ENCODE results near the gene CCDC92. TPM values are rescaled to one million over a fixed set of nuclear protein-coding genes. Genes with fewer than 3 reads are reported as not detected.

The CCDC92 gene
- total RNA-seq, 1 donor = 8.2 TPM

DNA sequence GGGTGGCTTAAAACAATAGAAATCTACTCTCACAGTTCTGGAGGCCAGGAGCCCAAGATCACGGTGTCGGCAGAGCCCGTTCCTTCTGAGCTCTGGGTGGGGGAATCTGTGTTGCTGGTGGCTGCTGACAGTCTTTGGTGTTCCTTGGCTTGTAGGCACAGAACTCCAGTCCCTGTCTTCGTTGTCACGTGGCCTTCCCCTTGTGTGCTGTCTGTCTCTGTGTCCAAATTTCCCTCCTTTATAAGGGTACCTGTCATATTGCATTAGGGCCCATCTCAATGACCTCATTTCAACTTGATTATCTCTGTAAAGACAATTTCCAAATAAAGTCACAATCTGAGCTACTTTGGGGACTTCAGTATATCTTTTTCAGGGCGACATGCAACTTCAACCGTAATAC is 81.6 kb downstream of the CCDC92 start:
- DNase-seq (ENCODE audit: low read depth) = no peak
- TF ChIP-seq, protein P1, sequence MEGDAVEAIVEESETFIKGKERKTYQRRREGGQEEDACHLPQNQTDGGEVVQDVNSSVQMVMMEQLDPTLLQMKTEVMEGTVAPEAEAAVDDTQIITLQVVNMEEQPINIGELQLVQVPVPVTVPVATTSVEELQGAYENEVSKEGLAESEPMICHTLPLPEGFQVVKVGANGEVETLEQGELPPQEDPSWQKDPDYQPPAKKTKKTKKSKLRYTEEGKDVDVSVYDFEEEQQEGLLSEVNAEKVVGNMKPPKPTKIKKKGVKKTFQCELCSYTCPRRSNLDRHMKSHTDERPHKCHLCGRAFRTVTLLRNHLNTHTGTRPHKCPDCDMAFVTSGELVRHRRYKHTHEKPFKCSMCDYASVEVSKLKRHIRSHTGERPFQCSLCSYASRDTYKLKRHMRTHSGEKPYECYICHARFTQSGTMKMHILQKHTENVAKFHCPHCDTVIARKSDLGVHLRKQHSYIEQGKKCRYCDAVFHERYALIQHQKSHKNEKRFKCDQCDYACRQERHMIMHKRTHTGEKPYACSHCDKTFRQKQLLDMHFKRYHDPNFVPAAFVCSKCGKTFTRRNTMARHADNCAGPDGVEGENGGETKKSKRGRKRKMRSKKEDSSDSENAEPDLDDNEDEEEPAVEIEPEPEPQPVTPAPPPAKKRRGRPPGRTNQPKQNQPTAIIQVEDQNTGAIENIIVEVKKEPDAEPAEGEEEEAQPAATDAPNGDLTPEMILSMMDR (IDR thresholded peaks at IDR 0.05; ENCODE audit: insufficient read depth, low read depth, low read length) = no peak
- no peak overlapping the region for H3K4me3 ChIP-seq (ENCODE audit: low read depth, low read length)

DNA sequence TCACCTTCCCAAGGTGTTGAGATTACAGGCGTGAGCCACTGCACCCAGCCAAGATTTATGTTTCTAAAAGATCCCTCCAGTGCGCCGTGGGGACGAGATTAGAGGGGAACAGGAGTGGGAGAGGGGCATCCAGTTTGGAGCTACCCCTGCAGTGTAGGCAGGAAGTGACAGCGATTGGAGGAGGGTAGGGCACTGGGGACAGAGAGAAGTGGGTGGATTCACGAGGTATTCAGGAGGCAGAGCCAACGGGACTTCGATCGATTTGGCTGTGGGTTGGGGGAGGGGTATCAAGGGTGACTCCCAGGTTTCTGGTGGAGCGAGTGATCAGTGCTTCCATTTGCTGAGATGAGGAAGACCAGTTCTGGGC is 82.1 kb downstream of the CCDC92 start:
- DNase-seq (ENCODE audit: low read depth) = no peak
- H3K4me3 ChIP-seq (ENCODE audit: low read depth, low read length) = no peak overlapping the region
- TF ChIP-seq, protein P1 (IDR thresholded peaks at IDR 0.05; ENCODE audit: insufficient read depth, low read depth, low read length) = no peak

DNA sequence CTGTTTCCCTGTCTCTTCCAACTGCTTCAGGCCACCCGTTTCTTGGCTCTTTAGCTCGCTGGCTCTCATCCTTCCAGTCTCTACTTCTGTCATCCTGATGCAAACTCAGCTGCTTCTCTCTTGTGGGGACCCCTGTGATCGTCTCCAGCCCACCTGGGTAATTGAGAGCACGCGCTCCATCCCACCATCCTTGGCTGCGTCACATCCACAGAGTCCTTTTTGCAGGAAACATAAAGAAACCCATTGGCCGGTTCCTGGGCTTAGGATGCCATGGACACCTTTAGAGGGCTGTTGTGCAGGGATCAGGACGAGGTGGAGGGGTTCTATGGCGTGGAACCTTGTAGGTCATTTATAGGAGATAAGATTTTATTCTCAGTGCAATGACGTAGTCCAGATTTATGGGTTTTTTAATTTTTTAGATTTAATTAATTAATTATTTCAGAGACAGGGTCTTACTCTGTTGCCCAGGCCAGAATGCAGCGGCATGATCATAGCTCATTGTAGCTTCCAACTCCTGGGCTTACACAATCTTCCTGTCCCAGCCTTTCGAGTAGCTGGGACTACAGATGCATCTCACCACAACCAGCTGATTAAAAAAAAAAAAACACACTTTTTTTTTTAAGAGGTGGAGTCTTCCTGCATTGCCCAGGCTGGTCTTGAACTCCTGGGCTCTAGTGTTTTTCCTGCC is 82.6 kb downstream of the CCDC92 start:
- DNase-seq (ENCODE audit: low read depth) = no peak
- no peak overlapping the region for H3K4me3 ChIP-seq (ENCODE audit: low read depth, low read length)
- TF ChIP-seq, protein P1 (IDR thresholded peaks at IDR 0.05; ENCODE audit: insufficient read depth, low read depth, low read length) = no peak

DNA sequence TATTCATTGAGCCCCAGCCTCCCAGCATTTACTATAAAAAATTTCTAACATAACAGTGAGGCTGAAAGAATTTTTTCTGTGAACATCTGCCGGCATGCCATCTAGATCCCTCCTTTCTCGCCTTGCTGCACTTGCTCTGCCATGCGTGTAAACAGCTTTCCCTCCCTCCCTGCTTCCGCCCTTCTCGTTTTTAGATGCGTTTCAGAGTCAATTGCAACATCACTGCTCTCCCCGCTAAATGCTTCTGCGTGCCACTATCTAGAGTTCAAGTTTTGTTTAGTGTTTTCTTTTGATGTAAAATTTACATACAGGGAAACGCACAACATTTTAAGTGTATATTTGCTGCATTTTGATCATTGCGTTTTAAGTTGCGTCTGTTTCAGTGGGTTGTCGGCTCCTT is 83.6 kb downstream of the CCDC92 start:
- no peak for DNase-seq (ENCODE audit: low read depth)
- TF ChIP-seq, protein P1 (IDR thresholded peaks at IDR 0.05; ENCODE audit: insufficient read depth, low read depth, low read length) = no peak
- no peak overlapping the region for H3K4me3 ChIP-seq (ENCODE audit: low read depth, low read length)

DNA sequence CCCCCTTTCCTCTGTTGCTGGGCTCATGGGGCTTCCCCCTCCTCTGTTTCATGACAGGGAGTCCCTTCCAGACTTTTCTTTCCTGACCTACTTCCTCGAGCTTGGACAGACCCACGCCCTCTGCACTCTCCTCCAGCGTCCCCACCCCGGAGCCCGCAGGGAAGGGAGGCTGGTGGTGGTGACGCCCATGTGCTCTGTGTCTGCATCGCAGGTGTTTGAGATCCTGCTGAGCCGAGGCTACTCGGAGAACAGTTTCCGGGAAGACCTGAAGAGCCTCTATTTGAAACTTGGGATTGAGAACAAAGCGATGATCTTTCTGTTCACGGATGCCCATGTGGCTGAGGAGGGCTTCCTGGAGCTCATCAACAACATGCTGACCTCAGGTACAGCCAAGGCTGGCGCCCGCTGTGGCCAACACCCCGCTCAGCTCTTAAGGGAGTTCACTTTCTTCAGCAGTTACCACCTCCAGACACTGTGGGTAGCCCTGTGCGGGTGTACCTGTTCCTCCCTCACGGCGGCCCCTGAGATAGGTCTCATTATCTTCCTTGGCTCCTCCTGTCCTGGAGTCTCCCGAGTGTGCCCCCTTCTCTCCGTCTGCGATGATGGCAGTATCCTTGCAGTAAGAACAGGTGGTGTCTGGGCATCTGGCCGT is 85.6 kb downstream of the CCDC92 start:
- TF ChIP-seq, protein P1 (IDR thresholded peaks at IDR 0.05; ENCODE audit: insufficient read depth, low read depth, low read length) = no peak
- no peak overlapping the region for H3K4me3 ChIP-seq (ENCODE audit: low read depth, low read length)
- DNase-seq (ENCODE audit: low read depth) = no peak

DNA sequence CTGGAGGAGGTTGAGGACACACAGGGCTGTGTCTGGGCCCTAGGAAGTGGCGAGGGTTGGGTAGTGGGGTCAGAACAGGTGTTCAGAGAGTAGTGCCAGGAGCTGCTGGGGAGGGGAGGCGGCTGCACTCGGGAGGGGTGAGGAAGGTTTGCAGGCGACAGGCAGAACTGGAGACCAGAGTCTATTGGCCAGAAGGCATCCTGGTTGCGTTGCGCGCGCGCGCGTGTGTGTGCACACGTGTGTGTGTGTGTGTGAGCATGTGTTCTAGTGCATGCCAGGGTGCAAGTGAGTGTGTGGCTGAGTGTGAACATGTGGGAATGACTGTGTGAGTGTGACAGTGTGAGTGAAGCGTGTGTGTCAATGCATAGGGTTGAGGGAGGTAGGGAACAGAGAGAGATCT is 86.4 kb downstream of the CCDC92 start:
- no peak for DNase-seq (ENCODE audit: low read depth)
- TF ChIP-seq, protein P1 (IDR thresholded peaks at IDR 0.05; ENCODE audit: insufficient read depth, low read depth, low read length) = no peak
- no peak overlapping the region for H3K4me3 ChIP-seq (ENCODE audit: low read depth, low read length)

Small RNA genes within 50 kb of the gene (small RNA-seq; reads per million reads assigned to genes)
- gene AC068790.4 = not detected
- gene AC068790.6 = not detected

Other genes with a start within 250 kb of the CCDC92 start
- gene DNAH10, start 210.5 kb downstream of the CCDC92 start, total RNA-seq = 0.43 and 0.64 TPM in 2 replicates
- 40.6 and 46.2 TPM in 2 replicates for gene ZNF664, start 384 bp upstream of the CCDC92 start, total RNA-seq